HepG2 (cell line): ENCODE results near the gene ACSS2. TPM values are rescaled to one million over a fixed set of nuclear protein-coding genes. Genes with fewer than 3 reads are reported as not detected.
A peak's percentile ranks its signal among the peaks of the same experiment; 100 is the strongest.

Source experiments
- AKAP8 ChIP-seq: sonication (generic); formaldehyde crosslinking; IDR thresholded peaks from 2 replicates; pipeline ENCODE4 v1.5.1; 2020; ENCODE audit warnings: mild to moderate bottlenecking, missing genetic modification reagents
- ATF7-NPFF ChIP-seq: sonication (generic); formaldehyde crosslinking; IDR thresholded peaks from 2 replicates; pipeline ENCODE4 v1.8.1; 2023; ENCODE audit warnings: mild to moderate bottlenecking, low read depth, missing genetic modification reagents, moderate library complexity
- DNMT1 ChIP-seq: sonication (generic); formaldehyde crosslinking; IDR thresholded peaks from 2 replicates; pipeline ENCODE4 v1.5.1; 2020; ENCODE audit warnings: mild to moderate bottlenecking, missing genetic modification reagents
- FOXO1 ChIP-seq: sonication (generic); formaldehyde crosslinking; IDR thresholded peaks from 2 replicates; pipeline ENCODE4 v1.4.0; 2020; ENCODE audit warnings: missing genetic modification reagents
- JARID2 ChIP-seq: sonication (generic); formaldehyde crosslinking; IDR thresholded peaks from 2 replicates; pipeline ENCODE4 v1.8.1; 2023; ENCODE audit warnings: missing genetic modification reagents, inconsistent platforms; ENCODE audit not compliant: insufficient replicate concordance
- MED13 ChIP-seq: sonication (generic); formaldehyde crosslinking; IDR thresholded peaks from 2 replicates; pipeline ENCODE4 v1.5.0; 2020; ENCODE audit warnings: missing genetic modification reagents
- MIER2 ChIP-seq: IDR thresholded peaks from 2 replicates; pipeline ENCODE4 v1.6.1; 2016; ENCODE audit warnings: missing biosample characterization, missing genetic modification reagents
- NFRKB ChIP-seq: fragments of 450-650 bp; IDR thresholded peaks from 2 replicates; pipeline ENCODE4 v1.6.1; 2017
- NR1H2 ChIP-seq: sonication (generic); formaldehyde crosslinking; IDR thresholded peaks from 2 replicates; pipeline ENCODE4 v1.8.1; 2022; ENCODE audit warnings: low read depth, missing genetic modification reagents, borderline replicate concordance
- PCBP2 ChIP-seq: fragments of 200-400 bp; formaldehyde crosslinking; optimal IDR thresholded peaks from 2 replicates; pipeline ENCODE3; 2018; ENCODE audit warnings: low read length, low read depth; ENCODE audit not compliant: poor library complexity, severe bottlenecking
- SALL2 ChIP-seq: sonication (generic); formaldehyde crosslinking; IDR thresholded peaks from 2 replicates; pipeline ENCODE4 v1.8.1; 2023; ENCODE audit warnings: mild to moderate bottlenecking, missing genetic modification reagents, inconsistent platforms
- SCMH1 ChIP-seq: sonication (generic); formaldehyde crosslinking; IDR thresholded peaks from 2 replicates; pipeline ENCODE4 v1.9.0; 2021; ENCODE audit warnings: missing genetic modification reagents, mild to moderate bottlenecking, borderline replicate concordance
- SOX13 ChIP-seq, 3 experiments: fragments of 450-650 bp in 1 of 3; sonication (generic) in 1 of 3; formaldehyde crosslinking in 1 of 3; IDR thresholded peaks in 2 of 3; conservative IDR thresholded peaks in 1 of 3; 2 replicates each; pipeline versions ENCODE4 v1.5.0 to v1.6.1; 2016 to 2020; ENCODE audit warnings: antibody characterized with exemption in 1 of 3, mild to moderate bottlenecking in 1 of 3, missing compliant biosample characterization in 1 of 3, missing genetic modification reagents in 1 of 3, moderate library complexity in 1 of 3
- TBP ChIP-seq: sonication (generic); formaldehyde crosslinking; IDR thresholded peaks from 2 replicates; pipeline ENCODE4 v1.5.0; 2020; ENCODE audit warnings: missing genetic modification reagents
- ZFP90 ChIP-seq: sonication (generic); formaldehyde crosslinking; IDR thresholded peaks from 2 replicates; pipeline ENCODE4 v1.8.0; 2022; ENCODE audit warnings: missing genetic modification reagents, mild to moderate bottlenecking, inconsistent platforms, borderline replicate concordance
- ZNF251 ChIP-seq: sonication (generic); formaldehyde crosslinking; IDR thresholded peaks from 2 replicates; pipeline ENCODE4 v1.9.0; 2021; ENCODE audit warnings: mild to moderate bottlenecking, missing genetic modification reagents
- ZNF274 ChIP-seq: sonication (generic); formaldehyde crosslinking; IDR thresholded peaks from 2 replicates; pipeline ENCODE4 v1.5.1; 2020; ENCODE audit warnings: mild to moderate bottlenecking, missing genetic modification reagents
- ZNF430 ChIP-seq: sonication (generic); formaldehyde crosslinking; IDR thresholded peaks from 2 replicates; pipeline ENCODE4 v1.9.0; 2021; ENCODE audit warnings: mild to moderate bottlenecking, missing genetic modification reagents
- ZNF441 ChIP-seq: sonication (generic); formaldehyde crosslinking; IDR thresholded peaks from 2 replicates; pipeline ENCODE4 v1.7.0; 2021; ENCODE audit warnings: missing genetic modification reagents, borderline replicate concordance
- ZNF776 ChIP-seq: sonication (generic); formaldehyde crosslinking; IDR thresholded peaks from 2 replicates; pipeline ENCODE4 v1.4.0; 2020; ENCODE audit warnings: mild to moderate bottlenecking, missing genetic modification reagents
- ZNF777 ChIP-seq: sonication (generic); formaldehyde crosslinking; IDR thresholded peaks from 2 replicates; pipeline ENCODE4 v1.4.0; 2020; ENCODE audit warnings: missing genetic modification reagents
- ZNF850 ChIP-seq: sonication (generic); formaldehyde crosslinking; conservative IDR thresholded peaks from 2 replicates; pipeline ENCODE4 v1.9.0; 2021; ENCODE audit warnings: mild to moderate bottlenecking, missing genetic modification reagents
- ZNF883 ChIP-seq: sonication (generic); formaldehyde crosslinking; IDR thresholded peaks from 2 replicates; pipeline ENCODE4 v1.5.1; 2020; ENCODE audit warnings: mild to moderate bottlenecking, missing genetic modification reagents; ENCODE audit errors: not compliant biosample characterization
- polyA plus RNA-seq, 8 experiments: library from polyadenylated mRNA; depleted of rRNA in 3 of 8; stranded (reverse) in 7 of 8; unstranded in 1 of 8; fragments of >200 nt; fragmentation: Illumina TruSeq in 4 of 8; extraction: Trizol in 4 of 8; gene quantifications; 2 replicates each; pipeline versions ENCODE4 v1.2.1 to v1.2.3, GENCODE V29; 2011 to 2016; ENCODE audit warnings: low read depth in 4 of 8, missing spikeins in 1 of 8, mixed read lengths in 1 of 8; ENCODE audit not compliant: insufficient read depth in 1 of 8
- total RNA-seq, 5 experiments: library from RNA; depleted of rRNA; stranded (reverse); fragments of >200 nt; fragmentation: Illumina TruSeq; extraction: Trizol; gene quantifications; 2 replicates each; pipeline ENCODE4 v1.2.3, GENCODE V29; 2016; ENCODE audit warnings: low read depth in 1 of 5
- TF ChIP-seq, protein P1 (sequence below): sonication (generic); formaldehyde crosslinking; conservative IDR thresholded peaks from 2 replicates; pipeline ENCODE4 v1.4.0; 2020; ENCODE audit warnings: missing genetic modification reagents
- TF ChIP-seq, protein P2 (sequence below): IDR thresholded peaks from 2 replicates; pipeline ENCODE4 v1.6.1; 2016; ENCODE audit warnings: mild to moderate bottlenecking
- TF ChIP-seq, protein P3 (sequence below): sonication (generic); formaldehyde crosslinking; IDR thresholded peaks from 2 replicates; pipeline ENCODE4 v1.5.0; 2020; ENCODE audit warnings: missing genetic modification reagents

The ACSS2 gene
- total and polyA plus RNA-seq, 2 of the 13 experiments (the other 11 are each of a cell fraction or from before 2014, with no cell fraction given) = 72.8 to 89.7 TPM

DNA sequence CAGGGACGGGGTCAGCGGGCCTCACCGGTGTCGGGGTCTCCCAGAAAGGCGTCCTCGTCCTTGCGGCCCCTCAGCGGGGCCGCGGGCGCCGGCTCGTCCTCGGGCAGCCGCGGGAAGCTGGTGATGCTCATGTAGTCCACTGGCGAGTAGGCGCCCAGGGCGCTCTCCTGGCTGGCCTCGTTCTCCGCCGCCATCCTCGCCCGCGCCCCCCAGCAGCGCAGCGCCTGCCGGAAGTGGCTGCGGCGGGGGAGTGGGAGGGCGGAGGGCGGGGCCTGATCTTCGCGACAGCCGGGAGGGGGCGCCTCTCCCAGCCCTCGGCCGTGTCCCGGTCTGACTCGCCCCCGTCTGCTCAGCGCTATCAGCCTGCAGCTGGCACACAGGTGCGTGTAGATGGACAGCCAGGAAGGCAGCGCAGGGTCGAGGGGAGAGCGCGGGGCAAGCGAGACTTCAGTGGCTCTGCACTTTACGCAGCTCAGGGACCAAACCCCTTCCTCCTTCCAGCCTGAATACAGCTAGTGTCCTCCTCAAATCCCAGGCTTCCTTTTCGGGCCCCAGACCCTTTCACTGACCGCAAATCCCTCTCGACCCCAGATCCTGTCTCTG, 3.7 kb upstream of the ACSS2 start, which contains the start of gene GGT7 (continued):
- TF ChIP-seq AKAP8 (CRISPR knock-in tag) = peak; percentile 95
- TF ChIP-seq PCBP2 = no peak
- TF ChIP-seq, protein P1, sequence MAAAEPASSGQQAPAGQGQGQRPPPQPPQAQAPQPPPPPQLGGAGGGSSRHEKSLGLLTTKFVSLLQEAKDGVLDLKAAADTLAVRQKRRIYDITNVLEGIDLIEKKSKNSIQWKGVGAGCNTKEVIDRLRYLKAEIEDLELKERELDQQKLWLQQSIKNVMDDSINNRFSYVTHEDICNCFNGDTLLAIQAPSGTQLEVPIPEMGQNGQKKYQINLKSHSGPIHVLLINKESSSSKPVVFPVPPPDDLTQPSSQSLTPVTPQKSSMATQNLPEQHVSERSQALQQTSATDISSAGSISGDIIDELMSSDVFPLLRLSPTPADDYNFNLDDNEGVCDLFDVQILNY (CRISPR knock-in tag) = peak; percentile 56; the same call in 1 of the 2 replicates
- peak; percentile 7; the same call in 1 of the 2 replicates for TF ChIP-seq SOX13 (IDR thresholded peaks at IDR 0.05)
- TF ChIP-seq SOX13 (CRISPR knock-in tag; conservative IDR thresholded peaks at IDR 0.05 in 1 of 2, IDR thresholded peaks at IDR 0.05 in 1 of 2) = peak in 1 of 2 experiments; percentile 75; a peak in 2 of 4 replicates
- peak; percentile 57; the same call in 1 of the 2 replicates for TF ChIP-seq SALL2 (CRISPR knock-in tag)
- peak; percentile 92 for TF ChIP-seq ZNF776 (CRISPR knock-in tag)
- TF ChIP-seq, protein P2, sequence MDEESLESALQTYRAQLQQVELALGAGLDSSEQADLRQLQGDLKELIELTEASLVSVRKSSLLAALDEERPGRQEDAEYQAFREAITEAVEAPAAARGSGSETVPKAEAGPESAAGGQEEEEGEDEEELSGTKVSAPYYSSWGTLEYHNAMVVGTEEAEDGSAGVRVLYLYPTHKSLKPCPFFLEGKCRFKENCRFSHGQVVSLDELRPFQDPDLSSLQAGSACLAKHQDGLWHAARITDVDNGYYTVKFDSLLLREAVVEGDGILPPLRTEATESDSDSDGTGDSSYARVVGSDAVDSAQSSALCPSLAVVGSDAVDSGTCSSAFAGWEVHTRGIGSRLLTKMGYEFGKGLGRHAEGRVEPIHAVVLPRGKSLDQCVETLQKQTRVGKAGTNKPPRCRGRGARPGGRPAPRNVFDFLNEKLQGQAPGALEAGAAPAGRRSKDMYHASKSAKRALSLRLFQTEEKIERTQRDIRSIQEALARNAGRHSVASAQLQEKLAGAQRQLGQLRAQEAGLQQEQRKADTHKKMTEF = peak; percentile 97
- TF ChIP-seq ZNF850 (CRISPR knock-in tag) = peak; percentile 55; the same call in 1 of the 2 replicates
- no peak for TF ChIP-seq NFRKB
- no peak for TF ChIP-seq TBP (CRISPR knock-in tag)
- peak; percentile 81; the same call in 1 of the 2 replicates for TF ChIP-seq MED13 (CRISPR knock-in tag)
- TF ChIP-seq ZNF883 (CRISPR knock-in tag) = peak; percentile 48
- peak; percentile 24; the same call in 1 of the 2 replicates for TF ChIP-seq ZNF441 (CRISPR knock-in tag)
- TF ChIP-seq SCMH1 = no peak
- TF ChIP-seq MIER2 = peak; percentile 79; the same call in 1 of the 2 replicates
- TF ChIP-seq ZNF274 (CRISPR knock-in tag) = peak; percentile 91
- TF ChIP-seq ZNF777 (CRISPR knock-in tag) = no peak
- TF ChIP-seq DNMT1 (CRISPR knock-in tag) = peak; percentile 93; the same call in 1 of the 2 replicates
- no peak for TF ChIP-seq ZNF251
- no peak; the same call in 1 of the 2 replicates for TF ChIP-seq ZFP90
- peak; percentile 78; the same call in 1 of the 2 replicates for TF ChIP-seq ZNF430 (CRISPR knock-in tag)
- peak; percentile 84 for TF ChIP-seq FOXO1 (CRISPR knock-in tag)
- TF ChIP-seq JARID2 (CRISPR knock-in tag) = no peak
- 0 out of 2 replicates have a peak, but pooled peaks have one; percentile 45 for TF ChIP-seq NR1H2 (CRISPR knock-in tag)
- TF ChIP-seq ATF7-NPFF (CRISPR knock-in tag) = peak; percentile 83
- TF ChIP-seq, protein P3, sequence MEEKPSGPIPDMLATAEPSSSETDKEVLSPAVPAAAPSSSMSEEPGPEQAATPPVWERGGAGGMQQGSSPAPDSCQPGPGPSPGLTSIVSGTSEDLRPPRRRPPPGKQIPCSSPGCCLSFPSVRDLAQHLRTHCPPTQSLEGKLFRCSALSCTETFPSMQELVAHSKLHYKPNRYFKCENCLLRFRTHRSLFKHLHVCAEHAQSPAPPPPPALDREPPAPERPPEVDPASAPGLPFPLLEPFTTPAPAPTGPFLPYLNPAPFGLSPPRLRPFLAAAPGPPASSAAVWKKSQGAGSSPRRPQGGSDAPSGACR (CRISPR knock-in tag) = peak; percentile 99
